NB4 (cell line): ENCODE data around the gene SH3BP5L.

Source experiments
- DNase-seq: peaks from one replicate; pipeline ENCODE4 v3.0.0; 2010; ENCODE audit warnings: low read depth
- H3K4me3 ChIP-seq: one replicate; pipeline ENCODE4 v1.5.1; 2011; ENCODE audit warnings: mild to moderate bottlenecking, low read depth, low read length, moderate library complexity
- MYC ChIP-seq: IDR thresholded peaks from 2 replicates; pipeline ENCODE4 v1.6.1; 2011; ENCODE audit warnings: low read depth, low read length
- POLR2A ChIP-seq: IDR thresholded peaks from 2 replicates; pipeline ENCODE4 v1.6.1; 2011; ENCODE audit warnings: mild to moderate bottlenecking; ENCODE audit not compliant: insufficient read length; ENCODE audit errors: extremely low read depth
- TF ChIP-seq, protein P1 (sequence below): IDR thresholded peaks from one replicate; pipeline ENCODE4 v1.5.1; 2012; ENCODE audit warnings: low read depth, low read length
- TF ChIP-seq, protein P2 (sequence below): IDR thresholded peaks from 2 replicates; pipeline ENCODE4 v1.6.1; 2011; ENCODE audit warnings: low read depth, low read length

SH3BP5L gene

DNA sequence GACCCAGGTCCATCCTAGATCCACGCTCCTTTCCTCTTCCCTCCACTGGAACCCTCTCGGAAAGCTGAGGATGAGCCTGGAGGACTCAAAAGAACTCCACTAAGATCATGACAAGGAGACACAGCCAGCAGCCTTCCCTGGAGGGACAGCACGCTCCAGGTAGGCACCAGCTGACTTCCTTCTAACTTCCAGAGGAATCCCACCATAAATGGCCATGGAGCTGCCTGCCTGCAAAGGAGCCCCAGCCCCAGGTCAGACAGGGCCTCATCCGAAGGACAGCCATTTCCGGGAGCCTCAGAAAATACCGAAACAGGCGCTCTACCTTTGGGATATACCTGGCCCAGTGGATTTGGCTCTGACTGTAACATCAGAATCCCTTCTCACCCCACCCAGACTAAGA lies 4.1 kb downstream of the SH3BP5L start:
- TF ChIP-seq MYC, result no peak
- TF ChIP-seq, protein P1, sequence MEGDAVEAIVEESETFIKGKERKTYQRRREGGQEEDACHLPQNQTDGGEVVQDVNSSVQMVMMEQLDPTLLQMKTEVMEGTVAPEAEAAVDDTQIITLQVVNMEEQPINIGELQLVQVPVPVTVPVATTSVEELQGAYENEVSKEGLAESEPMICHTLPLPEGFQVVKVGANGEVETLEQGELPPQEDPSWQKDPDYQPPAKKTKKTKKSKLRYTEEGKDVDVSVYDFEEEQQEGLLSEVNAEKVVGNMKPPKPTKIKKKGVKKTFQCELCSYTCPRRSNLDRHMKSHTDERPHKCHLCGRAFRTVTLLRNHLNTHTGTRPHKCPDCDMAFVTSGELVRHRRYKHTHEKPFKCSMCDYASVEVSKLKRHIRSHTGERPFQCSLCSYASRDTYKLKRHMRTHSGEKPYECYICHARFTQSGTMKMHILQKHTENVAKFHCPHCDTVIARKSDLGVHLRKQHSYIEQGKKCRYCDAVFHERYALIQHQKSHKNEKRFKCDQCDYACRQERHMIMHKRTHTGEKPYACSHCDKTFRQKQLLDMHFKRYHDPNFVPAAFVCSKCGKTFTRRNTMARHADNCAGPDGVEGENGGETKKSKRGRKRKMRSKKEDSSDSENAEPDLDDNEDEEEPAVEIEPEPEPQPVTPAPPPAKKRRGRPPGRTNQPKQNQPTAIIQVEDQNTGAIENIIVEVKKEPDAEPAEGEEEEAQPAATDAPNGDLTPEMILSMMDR, result no peak
- TF ChIP-seq, protein P2, sequence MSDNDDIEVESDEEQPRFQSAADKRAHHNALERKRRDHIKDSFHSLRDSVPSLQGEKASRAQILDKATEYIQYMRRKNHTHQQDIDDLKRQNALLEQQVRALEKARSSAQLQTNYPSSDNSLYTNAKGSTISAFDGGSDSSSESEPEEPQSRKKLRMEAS, result no peak
- TF ChIP-seq POLR2A, result no peak
- no peak overlapping the region for H3K4me3 ChIP-seq
- DNase-seq, result no peak

DNA sequence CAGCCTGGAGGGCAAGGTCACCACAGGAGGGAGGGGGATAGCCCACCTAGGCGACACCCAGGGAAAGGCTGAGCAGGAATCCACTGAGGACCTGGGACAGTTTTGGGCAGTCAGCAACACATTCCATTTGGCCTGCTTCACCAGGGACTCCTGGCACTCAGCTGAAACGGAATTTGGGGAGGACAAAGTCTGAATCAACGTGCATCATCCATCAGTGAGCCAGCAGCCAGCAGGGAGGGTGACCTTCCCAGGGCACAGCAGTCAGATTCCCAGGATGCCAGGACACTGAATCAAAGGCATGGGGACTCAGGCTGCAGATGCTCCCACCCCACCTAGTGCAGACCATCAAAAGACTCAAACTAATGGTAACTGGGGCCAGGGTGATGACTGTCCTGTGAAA lies 4.6 kb downstream of the SH3BP5L start:
- no peak for TF ChIP-seq MYC
- TF ChIP-seq, protein P1, result no peak
- TF ChIP-seq, protein P2, result no peak
- TF ChIP-seq POLR2A, result no peak
- DNase-seq, result no peak

DNA sequence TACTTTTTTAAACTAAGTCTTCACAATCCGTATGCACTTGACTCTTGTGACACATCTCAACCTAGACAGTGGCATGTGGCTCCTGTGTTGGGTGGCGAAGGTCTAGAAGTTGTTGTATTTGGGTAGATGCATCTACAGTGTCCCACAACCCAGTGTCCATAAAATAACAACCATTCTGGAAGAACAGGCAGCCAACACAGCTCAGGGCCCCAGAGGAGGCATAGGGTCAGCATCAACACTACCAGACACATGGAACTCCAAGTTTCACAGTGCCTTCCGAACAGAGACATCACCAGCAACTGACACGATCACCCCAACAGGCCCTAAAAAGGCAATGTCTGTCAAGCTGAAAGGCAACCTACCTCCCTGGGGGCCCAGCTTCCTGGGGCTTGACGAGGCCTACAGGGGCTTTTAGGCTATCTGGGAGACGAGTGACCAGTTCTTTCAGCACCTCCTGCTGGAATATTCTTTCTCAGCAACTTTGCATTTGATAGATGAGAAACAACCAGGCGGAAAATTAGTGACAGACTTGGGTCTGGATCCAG lies 5.6 kb downstream of the SH3BP5L start:
- no peak overlapping the region for H3K4me3 ChIP-seq
- no peak for TF ChIP-seq MYC
- TF ChIP-seq, protein P1, result peak; percentile 7
- peak; percentile 40 for DNase-seq

More for the DNA sequence above, 4.6 kb downstream of the SH3BP5L start:
- H3K4me3 ChIP-seq, result no peak overlapping the region

DNA sequence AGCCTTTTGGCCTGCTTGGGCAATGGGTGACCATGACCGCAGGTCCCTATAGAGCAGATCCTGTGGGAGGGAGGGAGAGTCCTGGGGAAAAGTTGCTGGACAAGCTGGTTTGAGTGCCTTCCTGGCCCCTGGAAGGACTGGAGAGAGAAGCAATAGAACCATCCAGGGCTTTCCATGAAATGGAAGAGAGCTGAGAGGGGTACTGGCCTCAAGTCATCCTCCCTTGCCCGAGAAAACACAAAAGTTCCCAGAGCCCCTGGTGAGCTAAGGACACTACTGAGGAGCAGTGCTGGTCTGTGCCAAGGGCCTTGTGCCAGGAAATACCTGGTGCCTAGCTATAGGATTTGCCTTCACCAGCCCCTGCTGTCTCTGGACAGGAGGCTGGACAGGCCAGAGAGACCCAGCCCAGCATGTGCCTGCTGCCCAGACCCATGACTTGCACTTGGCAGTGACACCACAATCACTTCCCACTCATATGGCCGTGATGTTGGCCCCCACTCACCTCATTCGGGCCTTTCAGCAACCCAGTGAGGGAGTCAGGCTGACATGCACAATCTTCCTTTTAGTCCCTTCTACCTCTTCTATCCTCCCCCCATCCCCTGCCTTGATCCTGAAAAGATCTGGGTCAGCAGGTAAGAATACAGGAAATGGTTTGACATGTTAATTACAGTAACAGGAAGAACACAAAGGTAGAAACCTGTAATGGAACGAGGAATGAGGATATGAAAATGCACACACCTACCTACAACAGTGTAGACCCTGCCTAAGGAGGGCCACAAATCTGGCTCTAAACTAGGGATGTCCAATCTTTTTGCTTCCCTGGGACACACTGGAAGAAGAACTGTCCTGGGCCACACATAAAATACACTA lies 7.0 kb downstream of the SH3BP5L start:
- H3K4me3 ChIP-seq, result no peak overlapping the region
- peak; percentile 5 for DNase-seq
- TF ChIP-seq POLR2A (no peak), MYC (no peak)
- TF ChIP-seq, protein P1, result no peak
- TF ChIP-seq, protein P2, result no peak

DNA sequence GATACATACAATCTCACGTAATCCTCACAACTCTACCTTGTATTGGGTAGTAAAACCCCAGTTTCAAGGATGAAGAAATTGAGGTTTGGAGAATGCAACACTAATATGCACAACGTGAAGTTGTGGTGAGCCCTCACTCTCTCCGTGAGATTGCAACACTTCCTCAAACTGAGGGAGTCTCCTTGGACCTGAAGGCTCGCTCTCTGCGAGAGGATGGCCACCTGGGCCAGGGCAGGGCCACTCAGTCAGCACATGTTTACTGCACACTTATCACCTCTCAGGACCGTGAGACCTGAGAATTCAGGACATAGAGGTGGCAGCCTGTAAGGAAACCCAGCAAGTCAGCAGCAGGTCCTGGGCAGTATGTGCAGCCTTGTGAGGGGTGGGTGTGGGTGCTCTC lies 8.7 kb downstream of the SH3BP5L start:
- TF ChIP-seq, protein P2, result peak; percentile 87
- TF ChIP-seq MYC, result peak; percentile 91
- TF ChIP-seq POLR2A, result no peak
- H3K4me3 ChIP-seq, result no peak overlapping the region
- peak; percentile 92 for DNase-seq

DNA sequence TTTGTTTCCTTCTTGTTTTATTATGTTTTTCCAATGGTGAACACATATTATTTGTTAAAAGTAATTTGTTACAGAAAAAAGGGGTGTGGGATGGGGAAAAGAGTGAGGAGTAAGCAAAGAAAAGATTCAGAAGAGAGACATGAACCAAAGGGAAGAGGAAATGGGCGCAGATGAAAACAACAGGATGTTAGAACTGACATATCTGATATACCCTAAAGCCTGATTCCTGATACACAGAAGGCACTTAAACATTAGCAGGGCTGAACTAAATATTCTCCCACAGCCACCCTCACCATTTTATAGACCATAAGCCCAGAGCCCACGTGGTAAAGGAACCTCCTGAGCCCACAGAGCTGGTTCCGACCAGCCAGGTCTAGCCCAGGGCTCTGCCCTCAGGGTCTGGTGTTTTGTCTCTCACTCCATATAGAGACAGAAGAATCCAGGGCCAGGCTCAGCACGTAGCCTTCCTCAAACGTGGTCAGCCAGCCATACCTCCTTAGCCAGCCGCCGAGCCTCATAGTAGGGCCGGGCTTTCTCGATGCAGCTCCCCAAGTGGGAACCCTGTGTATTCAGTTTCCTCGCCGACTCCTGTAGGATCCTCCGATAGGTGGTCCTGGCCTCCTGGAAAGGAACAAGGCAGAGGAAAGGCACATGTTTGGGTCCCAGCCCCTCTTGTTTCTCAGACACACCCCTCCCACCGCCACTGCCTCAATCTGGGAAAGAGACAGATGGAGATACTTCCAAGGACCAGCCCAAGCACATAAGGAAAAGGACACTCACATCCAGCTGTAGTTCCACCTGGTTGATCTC lies 9.5 kb downstream of the SH3BP5L start:
- DNase-seq, result peak; percentile 4
- no peak for TF ChIP-seq MYC
- TF ChIP-seq, protein P1, result no peak
- no peak for TF ChIP-seq POLR2A
- TF ChIP-seq, protein P2, result no peak

More for the DNA sequence above, 9.5 kb downstream of the SH3BP5L start:
- H3K4me3 ChIP-seq, result no peak overlapping the region
